Activated T-cell treated with anti-CD3 and anti-CD28 coated beads for 1 hour (primary cell): ENCODE measurements around the gene TRRAP.

ENCODE experiments used
- DNase-seq: peaks from one replicate; pipeline ENCODE4 v3.0.0-alpha.2; 2020; ENCODE audit warnings: low read depth

TRRAP gene

GRCh38 chr7:98902523-98902922 lies 24.2 kb downstream of the TRRAP start:
- DNase-seq = no peak

GRCh38 chr7:98903246-98903645 lies 24.9 kb downstream of the TRRAP start:
- DNase-seq = no peak

GRCh38 chr7:98907570-98907969 lies 29.2 kb downstream of the TRRAP start:
- no peak for DNase-seq

- DNase-seq = no peak
These were observed 30.3 kb downstream of the TRRAP start for GRCh38 chr7:98908585-98908984.

GRCh38 chr7:98909487-98909886 lies 31.2 kb downstream of the TRRAP start:
- no peak for DNase-seq

GRCh38 chr7:98910427-98910826 lies 32.1 kb downstream of the TRRAP start:
- DNase-seq = no peak

- DNase-seq = no peak
These were observed 33.6 kb downstream of the TRRAP start for GRCh38 chr7:98911916-98912315.

GRCh38 chr7:98913026-98913425 lies 34.7 kb downstream of the TRRAP start:
- no peak for DNase-seq

- DNase-seq = no peak
These were observed 35.3 kb downstream of the TRRAP start for GRCh38 chr7:98913612-98914011.

- DNase-seq = no peak
These were observed 39.0 kb downstream of the TRRAP start for GRCh38 chr7:98917331-98917730.

GRCh38 chr7:98921608-98922372 lies 43.5 kb downstream of the TRRAP start:
- DNase-seq = no peak

- DNase-seq = no peak
These were observed 44.3 kb downstream of the TRRAP start for GRCh38 chr7:98922392-98923187.

- DNase-seq = no peak
These were observed 45.2 kb downstream of the TRRAP start for GRCh38 chr7:98923512-98923911.

GRCh38 chr7:98927125-98927524 lies 48.8 kb downstream of the TRRAP start:
- no peak for DNase-seq

GRCh38 chr7:98930464-98930863 lies 52.1 kb downstream of the TRRAP start:
- no peak for DNase-seq

GRCh38 chr7:98930921-98931320 lies 52.6 kb downstream of the TRRAP start:
- DNase-seq = no peak

- DNase-seq = no peak
These were observed 55.0 kb downstream of the TRRAP start for GRCh38 chr7:98933321-98933720.

- no peak for DNase-seq
These were observed 55.9 kb downstream of the TRRAP start for GRCh38 chr7:98934267-98934666.

- no peak for DNase-seq
These were observed 57.5 kb downstream of the TRRAP start for GRCh38 chr7:98935811-98936210.

- no peak for DNase-seq
These were observed 65.0 kb downstream of the TRRAP start for GRCh38 chr7:98943336-98943735.

GRCh38 chr7:98944386-98944785 lies 66.1 kb downstream of the TRRAP start:
- no peak for DNase-seq

GRCh38 chr7:98945852-98946251 lies 67.5 kb downstream of the TRRAP start:
- no peak for DNase-seq

GRCh38 chr7:98946389-98946788 lies 68.1 kb downstream of the TRRAP start:
- DNase-seq = no peak
